ENCODE data around the gene H2AZ2.

Gene H2AZ2

GRCh38 chr7:44838751-44839150 lies 9.1 kb downstream of the H2AZ2 start:
- TF ChIP-seq, protein P1, sequence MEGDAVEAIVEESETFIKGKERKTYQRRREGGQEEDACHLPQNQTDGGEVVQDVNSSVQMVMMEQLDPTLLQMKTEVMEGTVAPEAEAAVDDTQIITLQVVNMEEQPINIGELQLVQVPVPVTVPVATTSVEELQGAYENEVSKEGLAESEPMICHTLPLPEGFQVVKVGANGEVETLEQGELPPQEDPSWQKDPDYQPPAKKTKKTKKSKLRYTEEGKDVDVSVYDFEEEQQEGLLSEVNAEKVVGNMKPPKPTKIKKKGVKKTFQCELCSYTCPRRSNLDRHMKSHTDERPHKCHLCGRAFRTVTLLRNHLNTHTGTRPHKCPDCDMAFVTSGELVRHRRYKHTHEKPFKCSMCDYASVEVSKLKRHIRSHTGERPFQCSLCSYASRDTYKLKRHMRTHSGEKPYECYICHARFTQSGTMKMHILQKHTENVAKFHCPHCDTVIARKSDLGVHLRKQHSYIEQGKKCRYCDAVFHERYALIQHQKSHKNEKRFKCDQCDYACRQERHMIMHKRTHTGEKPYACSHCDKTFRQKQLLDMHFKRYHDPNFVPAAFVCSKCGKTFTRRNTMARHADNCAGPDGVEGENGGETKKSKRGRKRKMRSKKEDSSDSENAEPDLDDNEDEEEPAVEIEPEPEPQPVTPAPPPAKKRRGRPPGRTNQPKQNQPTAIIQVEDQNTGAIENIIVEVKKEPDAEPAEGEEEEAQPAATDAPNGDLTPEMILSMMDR (IDR thresholded peaks at IDR 0.05; ENCODE audit: low read depth, low read length): no peak
- H3K4me3 ChIP-seq (ENCODE audit: low read depth, low read length): no peak overlapping the region
- in situ Hi-C loops (cut with HindIII; ENCODE audit: low sequenced_read_pairs): no loop called here
- DNase-seq (ENCODE audit: low read depth, low spot score): no peak

DNA sequence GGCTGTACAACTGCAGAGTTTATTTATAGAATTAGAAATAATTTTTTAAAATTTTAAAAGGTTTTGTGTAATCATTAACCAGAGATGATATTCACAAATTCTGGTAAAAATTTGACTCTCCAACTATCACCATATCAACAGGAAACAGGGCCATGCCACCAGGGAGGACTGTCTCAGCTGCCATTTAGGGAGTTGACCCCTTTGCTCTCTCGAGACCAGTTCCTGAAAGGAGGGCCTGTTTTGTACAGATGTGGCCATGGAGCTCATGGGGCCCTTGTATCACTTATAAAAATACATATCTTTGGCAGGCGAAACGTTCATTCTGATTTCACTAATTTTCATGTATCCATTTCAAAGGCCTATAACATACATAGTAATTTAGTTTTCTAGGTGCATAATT lies 20.3 kb downstream of the H2AZ2 start:
- DNase-seq (ENCODE audit: low read depth, low spot score): no peak
- H3K4me3 ChIP-seq (ENCODE audit: low read depth, low read length): no peak overlapping the region
- in situ Hi-C loops (cut with HindIII; ENCODE audit: low sequenced_read_pairs): no loop called here
- TF ChIP-seq, protein P1 (IDR thresholded peaks at IDR 0.05; ENCODE audit: low read depth, low read length): no peak

- H3K4me3 ChIP-seq (ENCODE audit: low read depth, low read length): no peak overlapping the region
- TF ChIP-seq, protein P1 (IDR thresholded peaks at IDR 0.05; ENCODE audit: low read depth, low read length): no peak
- no peak for DNase-seq (ENCODE audit: low read depth, low spot score)
- in situ Hi-C loops (cut with HindIII; ENCODE audit: low sequenced_read_pairs): no loop called here
Observed at GRCh38 chr7:44824894-44825526, 22.9 kb downstream of the H2AZ2 start.

DNA sequence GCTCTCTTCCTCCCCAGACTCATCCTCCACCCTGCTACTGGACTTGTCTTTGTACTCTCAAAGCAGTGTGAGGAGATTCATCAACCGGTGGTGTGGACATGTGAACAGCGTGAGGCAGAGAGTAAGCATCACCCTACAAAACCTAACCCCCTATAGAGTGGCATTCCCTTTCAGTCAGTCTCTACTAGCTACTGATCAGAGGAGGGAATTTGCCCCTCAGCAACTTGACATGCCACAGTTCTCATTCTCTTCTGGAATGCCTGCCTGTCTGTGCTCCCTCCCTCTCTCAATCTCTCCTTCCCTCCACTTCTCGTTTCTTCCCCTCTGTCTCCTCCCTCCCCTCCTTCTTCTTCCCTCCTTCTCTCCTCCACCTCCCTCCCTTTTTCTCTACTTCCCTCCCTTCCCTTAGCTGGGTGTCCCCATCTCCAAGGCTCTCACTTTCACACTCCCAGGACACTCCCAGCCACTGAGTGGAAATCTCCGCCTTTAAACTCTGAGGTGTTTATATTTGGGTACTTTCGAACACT lies 24.6 kb downstream of the H2AZ2 start:
- no peak for DNase-seq (ENCODE audit: low read depth, low spot score)
- in situ Hi-C loops (cut with HindIII; ENCODE audit: low sequenced_read_pairs): no loop called here
- no peak overlapping the region for H3K4me3 ChIP-seq (ENCODE audit: low read depth, low read length)
- TF ChIP-seq, protein P1 (IDR thresholded peaks at IDR 0.05; ENCODE audit: low read depth, low read length): no peak

DNA sequence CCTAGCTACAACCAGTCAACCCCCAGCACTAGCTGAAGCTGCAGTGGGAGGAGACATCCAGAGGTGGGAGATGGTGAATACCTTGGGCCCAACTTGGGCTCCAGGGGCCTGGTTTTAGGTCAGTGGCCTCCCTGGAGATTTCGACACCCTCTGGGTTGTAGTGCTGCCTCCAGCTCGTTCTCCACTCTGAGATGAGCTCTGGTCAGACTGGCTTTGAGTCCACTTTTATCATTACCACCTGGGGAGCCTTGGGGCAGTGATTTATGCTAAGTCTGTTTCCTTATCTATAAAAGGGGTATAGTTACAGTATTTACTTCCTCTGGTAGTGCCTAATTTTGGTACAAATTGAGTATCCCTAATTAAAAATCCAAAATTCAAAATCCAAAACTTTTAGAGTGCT lies 28.6 kb downstream of the H2AZ2 start:
- H3K4me3 ChIP-seq (ENCODE audit: low read depth, low read length): no peak overlapping the region

GRCh38 chr7:44814919-44815318 lies 33.0 kb downstream of the H2AZ2 start:
- in situ Hi-C loops (cut with HindIII; ENCODE audit: low sequenced_read_pairs): no loop called here
- no peak overlapping the region for H3K4me3 ChIP-seq (ENCODE audit: low read depth, low read length)
- DNase-seq (ENCODE audit: low read depth, low spot score): no peak
- TF ChIP-seq, protein P1 (IDR thresholded peaks at IDR 0.05; ENCODE audit: low read depth, low read length): no peak

More for the DNA sequence above, 28.6 kb downstream of the H2AZ2 start:
- DNase-seq (ENCODE audit: low read depth, low spot score): no peak
- in situ Hi-C loops (cut with HindIII; ENCODE audit: low sequenced_read_pairs): no loop called here
- TF ChIP-seq, protein P1 (IDR thresholded peaks at IDR 0.05; ENCODE audit: low read depth, low read length): no peak
